ENCODE data around the gene SMPDL3B. TPM values are rescaled to one million over a fixed set of nuclear protein-coding genes. Genes with fewer than 3 reads are reported as not detected.
"Not testable (repeated sequence)": the region's sequence is repeated elsewhere in the genome, so short reads cannot be mapped to it uniquely, and the experiment has no call there.

Gene SMPDL3B
- total RNA-seq, 4 donors from 2014 or later: 0.29 TPM; not detected in 3

DNA sequence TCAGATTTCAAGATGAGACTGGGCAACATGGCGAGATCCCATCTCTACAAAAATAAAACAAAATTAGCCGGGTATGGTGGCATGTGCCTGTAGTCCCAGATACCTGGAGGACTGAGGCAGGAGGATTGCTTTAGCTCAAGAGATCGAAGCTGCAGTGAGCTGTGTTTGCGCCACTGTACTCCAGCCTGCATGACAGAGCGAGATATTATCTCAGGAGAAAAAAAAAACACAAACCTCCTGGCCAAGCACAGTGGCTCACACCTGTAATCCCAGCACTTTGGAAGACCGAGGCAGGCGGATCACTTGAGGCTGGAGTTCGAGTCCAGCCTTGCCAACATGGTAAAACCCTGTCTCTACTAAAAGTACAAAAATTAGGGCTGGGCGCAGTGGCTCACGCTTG, 67.8 kb downstream of the SMPDL3B start:
- Histone ChIP-seq H3K36me3 (peaks cover 7 to 71% of the 10 kb centered on the region in 2 donors), H3K4me3 (no peak overlapping the region), H3K4me1 (no peaks in the 10 kb centered on the region), H3K9me3 (no peaks in the 10 kb centered on the region), H3K27ac (no peak overlapping the region), H3K27me3 (no peaks in the 10 kb centered on the region)
- DNase-seq: no peak
- in situ Hi-C loops (cut with MboI; ENCODE audit: low sequenced_read_pairs in 4 of 4) (no loop called here), intact Hi-C loops (cut with DNase I; ENCODE audit: low total_unique reads) (no loop called here)
- ATAC-seq: no peak
- TF ChIP-seq, protein P1, sequence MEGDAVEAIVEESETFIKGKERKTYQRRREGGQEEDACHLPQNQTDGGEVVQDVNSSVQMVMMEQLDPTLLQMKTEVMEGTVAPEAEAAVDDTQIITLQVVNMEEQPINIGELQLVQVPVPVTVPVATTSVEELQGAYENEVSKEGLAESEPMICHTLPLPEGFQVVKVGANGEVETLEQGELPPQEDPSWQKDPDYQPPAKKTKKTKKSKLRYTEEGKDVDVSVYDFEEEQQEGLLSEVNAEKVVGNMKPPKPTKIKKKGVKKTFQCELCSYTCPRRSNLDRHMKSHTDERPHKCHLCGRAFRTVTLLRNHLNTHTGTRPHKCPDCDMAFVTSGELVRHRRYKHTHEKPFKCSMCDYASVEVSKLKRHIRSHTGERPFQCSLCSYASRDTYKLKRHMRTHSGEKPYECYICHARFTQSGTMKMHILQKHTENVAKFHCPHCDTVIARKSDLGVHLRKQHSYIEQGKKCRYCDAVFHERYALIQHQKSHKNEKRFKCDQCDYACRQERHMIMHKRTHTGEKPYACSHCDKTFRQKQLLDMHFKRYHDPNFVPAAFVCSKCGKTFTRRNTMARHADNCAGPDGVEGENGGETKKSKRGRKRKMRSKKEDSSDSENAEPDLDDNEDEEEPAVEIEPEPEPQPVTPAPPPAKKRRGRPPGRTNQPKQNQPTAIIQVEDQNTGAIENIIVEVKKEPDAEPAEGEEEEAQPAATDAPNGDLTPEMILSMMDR (IDR thresholded peaks at IDR 0.05 in 4 of 5, conservative IDR thresholded peaks at IDR 0.05 in 1 of 5): no peak
- TF ChIP-seq POLR2A (IDR thresholded peaks at IDR 0.05): no peak

DNA sequence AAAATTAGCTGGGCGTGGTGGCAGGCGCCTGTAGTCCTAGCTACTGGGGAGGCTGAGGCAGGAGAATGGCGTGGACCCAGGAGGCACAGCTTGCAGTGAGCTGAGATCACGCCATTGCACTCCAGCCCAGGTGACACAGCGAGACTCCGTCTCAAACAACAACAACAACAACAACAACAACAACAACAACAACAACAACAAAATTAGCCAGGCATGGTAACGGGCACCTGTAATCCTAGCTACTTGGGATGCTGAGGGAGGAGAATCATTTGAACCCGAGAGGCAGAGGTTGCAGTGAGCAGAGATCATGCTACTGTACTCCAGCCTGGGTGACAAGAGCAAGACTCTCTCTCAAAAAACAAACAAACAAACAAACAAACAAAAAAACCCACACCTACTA, 68.3 kb downstream of the SMPDL3B start:
- in situ Hi-C loops (cut with MboI; ENCODE audit: low sequenced_read_pairs in 4 of 4); H3K9me3 ChIP-seq; DNase-seq; H3K4me1 ChIP-seq; H3K27ac ChIP-seq; intact Hi-C loops (cut with DNase I; ENCODE audit: low total_unique reads); ATAC-seq; H3K4me3 ChIP-seq; H3K27me3 ChIP-seq: not testable (repeated sequence)
- H3K36me3 ChIP-seq: peaks cover 5 to 66% of the 10 kb centered on the region in 2 donors

Other genes with a start within 250 kb of the SMPDL3B start
- gene FAM76A, start 209.0 kb upstream of the SMPDL3B start, total RNA-seq: 10 to 100 TPM in 3 of 4 donors, 1 to 10 TPM in 1; 9.4 to 20.0 (median 15.5) TPM
- gene STX12, start 161.8 kb upstream of the SMPDL3B start, total RNA-seq: 10 to 100 TPM; 19.2 to 71.6 (median 31.2) TPM
- gene PPP1R8, start 104.2 kb upstream of the SMPDL3B start, total RNA-seq: 10 to 100 TPM; 18.0 to 27.3 (median 25.0) TPM
- gene THEMIS2, start 62.5 kb upstream of the SMPDL3B start, total RNA-seq: 10 to 100 TPM in 1 of 4 donors, 1 to 10 TPM in 3; 2.3 to 10.8 (median 7.6) TPM
- gene RPA2, start 20.4 kb upstream of the SMPDL3B start, total RNA-seq: 10 to 100 TPM; 46.3 to 66.4 (median 52.8) TPM
- 1 to 10 TPM; 3.8 to 7.4 (median 5.4) TPM for gene XKR8, start 25.0 kb downstream of the SMPDL3B start, total RNA-seq
- 10 to 100 TPM in 3 of 4 donors, 1 to 10 TPM in 1; 9.2 to 19.5 (median 15.4) TPM for gene EYA3, start 153.6 kb downstream of the SMPDL3B start, total RNA-seq
- 1 to 10 TPM in 2 of 4 donors, under 1 TPM in 2; 0.76 to 1.5 (median 0.97) TPM for gene PTAFR, start 241.7 kb downstream of the SMPDL3B start, total RNA-seq